GM18951 (cell line): ENCODE measurements around the gene VAT1.

ENCODE experiments used
- POLR2A ChIP-seq: IDR thresholded peaks from 4 replicates; pipeline ENCODE4 v1.6.1; 2011; ENCODE audit warnings: mild to moderate bottlenecking; ENCODE audit not compliant: insufficient read length, insufficient read depth; ENCODE audit errors: extremely low read depth
- in situ Hi-C: fragments of 300-500 bp; cut with MboI; formaldehyde crosslinking; loops from one replicate; pipeline ENCODE4 v1.12.0; 2022; ENCODE audit warnings: low sequenced_read_pairs, mixed read lengths, inconsistent platforms; ENCODE audit not compliant: unreplicated experiment

VAT1 gene

DNA sequence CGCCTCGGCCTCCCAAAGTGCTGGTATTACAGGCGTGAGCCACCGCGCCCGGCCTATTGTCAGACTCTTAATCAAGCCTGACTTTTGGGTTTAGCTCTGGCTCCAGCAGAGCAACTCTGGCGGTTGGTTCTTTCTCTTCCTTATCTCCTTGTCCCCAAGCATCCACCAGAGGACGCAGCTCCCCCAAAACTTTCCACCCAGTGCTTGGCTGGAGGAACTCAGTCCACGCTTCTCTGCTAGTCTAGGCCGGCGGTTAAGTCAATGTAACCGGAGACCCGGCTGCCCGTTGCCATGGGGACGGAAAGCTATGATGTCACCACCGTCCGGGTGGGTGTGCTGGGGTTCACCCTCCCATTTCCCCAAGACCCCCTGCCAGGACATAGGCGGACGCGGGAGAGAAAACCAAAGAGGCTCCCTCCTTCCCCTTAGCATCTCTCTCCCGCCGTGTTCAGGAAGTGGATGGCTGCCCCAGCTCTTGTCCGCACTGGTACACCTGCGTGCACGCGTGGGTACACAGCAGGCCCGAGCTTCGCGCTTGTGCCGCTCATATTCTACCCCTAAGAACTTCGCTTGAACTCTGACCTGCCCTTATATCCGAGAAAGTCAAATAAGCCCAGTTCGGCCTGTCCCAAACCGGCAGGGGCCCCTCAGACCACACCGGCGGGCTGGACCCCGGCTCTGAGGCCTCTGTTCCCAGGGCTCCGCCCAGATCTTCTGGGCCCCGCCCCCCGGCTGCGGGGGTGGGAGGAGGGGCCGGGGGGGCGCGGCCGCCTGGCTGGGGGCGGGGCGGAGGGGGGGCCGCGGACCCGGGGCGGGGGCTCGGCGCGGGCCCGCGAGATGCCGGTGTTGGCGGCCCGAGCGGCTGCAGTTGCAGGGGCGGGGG is 2.5 kb upstream of the VAT1 start, which contains the start of gene RND2:
Gene RND2, plus strand, starts transcription at position 825 of the 883 bp plus-strand sequence. CDS start 117 bp downstream, outside the sequence.
- in situ Hi-C loops, result loop anchor here (25.0 kb wide), 1 partner anchor 288 kb away; no protein-coding TSS in a partner anchor
- no peak for TF ChIP-seq POLR2A

DNA sequence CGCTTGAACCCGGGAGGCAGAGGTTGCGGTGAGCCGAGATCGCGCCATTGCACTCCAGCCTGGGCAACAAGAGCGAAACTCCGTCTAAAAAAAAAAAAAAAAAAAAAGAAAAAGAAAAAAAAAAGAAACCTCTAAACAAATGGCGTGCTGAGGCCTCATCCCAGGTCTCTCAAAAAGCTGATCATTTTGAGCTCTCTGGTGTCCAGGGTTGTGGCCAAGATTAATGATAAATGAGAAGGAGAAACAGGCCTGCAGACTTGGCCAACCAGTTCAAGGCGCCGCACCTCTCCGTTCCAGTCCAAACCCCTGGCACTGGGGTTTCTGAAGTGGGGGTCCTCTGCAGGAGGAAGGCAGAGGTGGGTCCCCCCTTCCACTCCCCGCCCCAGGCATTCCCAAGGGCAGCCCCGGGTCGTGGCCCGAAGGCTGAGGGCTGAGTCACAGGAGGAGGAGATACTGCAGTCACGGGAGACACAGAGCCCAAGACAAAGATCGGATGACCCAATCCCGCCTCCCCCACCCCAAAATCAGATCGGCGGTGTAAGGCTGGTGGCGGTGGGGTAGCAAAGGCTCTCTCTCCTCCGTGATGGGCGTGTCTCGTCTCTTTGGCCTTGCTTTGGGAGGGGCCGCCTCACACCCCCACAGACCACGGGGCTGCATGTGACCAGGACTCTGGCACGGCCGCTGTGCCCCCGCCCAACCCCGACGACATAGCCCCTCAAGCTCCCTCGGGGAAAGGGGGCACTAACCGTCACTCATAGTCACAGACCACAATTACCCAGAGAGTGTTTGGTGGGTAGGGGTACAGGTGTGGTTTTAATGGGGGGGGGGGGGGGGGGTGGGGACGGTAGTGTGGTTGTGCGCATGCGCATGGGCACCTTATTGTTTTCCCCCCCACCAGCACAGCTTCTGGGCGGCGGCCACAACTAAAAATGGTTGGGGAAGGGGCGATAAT is 1.1 kb downstream of the VAT1 start:
- in situ Hi-C loops, result no loop called here

DNA sequence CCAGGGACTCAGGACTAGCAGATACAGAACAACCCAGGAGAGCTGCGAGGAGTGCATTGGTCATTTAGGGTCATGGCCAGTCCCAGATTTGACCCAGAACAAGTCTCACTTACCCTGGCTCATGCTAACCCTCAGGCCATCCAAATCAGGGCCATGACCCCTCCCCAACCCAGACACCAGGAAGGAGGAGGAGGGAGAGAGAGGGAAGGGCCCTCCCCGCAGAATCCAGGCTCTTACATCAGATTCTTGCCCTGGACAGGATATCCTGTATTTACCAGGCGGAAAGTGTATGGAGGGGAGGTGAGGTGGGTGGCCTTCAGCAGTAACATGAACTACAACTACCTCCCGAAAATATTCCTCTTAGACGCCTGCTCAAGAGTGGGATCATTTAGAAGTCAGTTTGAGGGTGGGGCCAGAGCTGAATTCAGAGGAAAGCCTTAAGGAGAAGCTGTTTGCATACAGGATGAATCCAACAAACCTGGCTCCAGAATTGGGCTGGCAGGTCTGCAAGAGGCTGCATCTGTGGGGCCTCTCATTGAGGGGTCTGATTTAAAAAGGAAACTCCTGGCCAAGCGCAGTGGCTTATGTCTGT is 2.1 kb downstream of the VAT1 start:
- no peak for TF ChIP-seq POLR2A
- in situ Hi-C loops, result no loop called here

More for the DNA sequence above, 1.1 kb downstream of the VAT1 start:
- no peak for TF ChIP-seq POLR2A

DNA sequence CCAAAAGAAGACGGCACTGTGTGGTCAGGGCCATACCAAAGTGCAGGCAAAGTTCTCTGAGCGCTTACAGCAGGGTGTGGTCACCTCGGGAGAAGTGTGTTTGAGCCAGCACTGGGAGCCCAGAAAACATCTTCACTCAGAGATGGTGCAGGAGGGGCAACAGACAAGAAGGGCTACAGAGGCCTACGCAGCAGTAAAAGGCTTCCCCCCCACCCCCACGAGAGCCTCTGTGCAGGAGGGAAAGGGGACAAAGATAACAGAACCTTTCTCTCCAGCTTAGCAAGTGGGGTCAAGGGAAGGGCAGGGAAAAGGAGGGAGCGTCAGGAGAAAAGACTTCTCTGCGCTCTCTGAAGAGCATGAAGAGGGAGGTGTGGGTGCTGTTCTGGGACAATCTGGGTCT is 2.8 kb downstream of the VAT1 start:
- TF ChIP-seq POLR2A, result no peak
- in situ Hi-C loops, result no loop called here

- in situ Hi-C loops, result no loop called here
- no peak for TF ChIP-seq POLR2A
Measured at GRCh38 chr17:43018932-43019331, 3.3 kb downstream of the VAT1 start.

DNA sequence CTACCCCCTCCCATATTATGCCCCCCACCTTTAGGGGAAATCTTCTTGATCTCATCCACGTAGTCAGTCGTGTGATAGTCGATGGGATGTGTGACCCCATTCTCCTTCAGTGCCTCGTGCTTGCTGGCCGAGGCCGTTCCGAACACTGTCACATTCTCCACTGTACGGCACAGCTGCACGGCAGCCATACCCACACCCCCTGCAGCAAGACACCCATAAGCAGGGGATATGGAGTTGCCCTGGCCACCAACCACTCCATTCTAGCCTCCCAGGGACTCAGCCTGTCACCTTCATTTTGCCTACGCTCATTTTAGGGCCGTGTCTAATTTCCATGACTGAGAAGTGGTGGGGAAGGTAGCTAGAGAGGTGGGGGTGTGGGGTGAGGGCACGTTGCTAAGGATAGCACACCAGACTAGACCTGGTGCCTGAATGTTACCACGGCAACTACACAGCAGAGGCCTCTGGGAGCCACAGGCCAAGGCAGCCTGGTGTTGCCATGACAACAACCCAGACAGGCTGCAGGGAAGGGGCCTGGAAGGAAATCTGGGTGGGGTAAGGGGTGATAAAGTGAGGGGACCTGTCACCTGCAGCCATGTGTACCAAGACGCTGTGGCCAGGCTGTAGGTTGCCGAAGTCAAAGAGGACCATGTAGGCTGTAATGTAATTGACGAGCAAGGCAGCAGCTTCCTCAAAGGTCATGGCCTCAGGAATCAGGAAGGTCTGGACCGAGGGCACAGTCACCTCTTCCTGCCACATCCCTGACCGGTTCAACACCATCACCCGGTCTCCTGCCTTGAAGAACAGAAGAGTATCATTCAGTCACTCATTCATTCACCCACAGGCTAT is 4.0 kb downstream of the VAT1 start:
- in situ Hi-C loops, result no loop called here
- no peak for TF ChIP-seq POLR2A

DNA sequence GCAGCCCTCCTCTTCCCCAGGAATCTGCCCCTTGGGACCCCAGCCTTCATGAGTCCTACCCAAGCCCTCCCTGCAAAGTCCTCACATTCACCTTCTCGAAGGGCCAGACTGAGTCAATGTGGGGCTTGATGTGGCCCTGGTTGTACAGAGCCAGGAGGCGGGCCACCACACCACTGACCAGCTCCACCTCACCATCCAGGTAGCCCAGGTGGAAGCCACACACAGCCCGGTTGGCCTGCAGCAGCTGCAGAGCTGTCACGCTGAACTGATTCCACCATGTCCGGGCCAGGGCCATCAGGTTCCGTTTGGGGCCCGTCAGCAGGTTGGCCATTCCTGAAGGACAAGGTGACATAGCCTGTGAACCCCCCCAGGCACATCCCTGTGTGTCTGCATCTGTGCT is 6.0 kb downstream of the VAT1 start:
- in situ Hi-C loops, result no loop called here

DNA sequence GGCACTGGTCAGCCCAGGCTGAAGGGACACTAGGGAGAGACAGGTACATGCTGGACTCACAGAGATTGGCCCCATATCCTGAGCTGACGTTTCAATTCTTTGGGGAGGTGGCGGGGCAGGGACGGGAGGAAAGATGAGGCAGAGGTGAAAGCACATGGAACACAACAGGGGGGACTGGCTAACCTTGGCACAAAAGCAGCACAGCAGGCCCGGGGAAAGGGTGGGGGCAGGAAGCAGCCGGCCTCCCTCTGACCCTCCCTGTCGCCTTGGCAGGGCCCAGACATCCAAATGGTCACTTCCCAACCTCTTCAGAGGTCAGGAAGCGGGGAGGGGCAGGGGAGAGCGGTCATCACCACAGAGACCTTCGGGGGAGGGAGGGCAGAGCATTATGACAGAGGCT is 6.6 kb downstream of the VAT1 start:
- in situ Hi-C loops, result no loop called here

More for the DNA sequence above, 6.0 kb downstream of the VAT1 start:
- no peak for TF ChIP-seq POLR2A

GRCh38 chr17:43014649-43015542 is 7.3 kb downstream of the VAT1 start:
- in situ Hi-C loops, result no loop called here
- TF ChIP-seq POLR2A, result no peak

More for the DNA sequence above, 6.6 kb downstream of the VAT1 start:
- TF ChIP-seq POLR2A, result no peak

DNA sequence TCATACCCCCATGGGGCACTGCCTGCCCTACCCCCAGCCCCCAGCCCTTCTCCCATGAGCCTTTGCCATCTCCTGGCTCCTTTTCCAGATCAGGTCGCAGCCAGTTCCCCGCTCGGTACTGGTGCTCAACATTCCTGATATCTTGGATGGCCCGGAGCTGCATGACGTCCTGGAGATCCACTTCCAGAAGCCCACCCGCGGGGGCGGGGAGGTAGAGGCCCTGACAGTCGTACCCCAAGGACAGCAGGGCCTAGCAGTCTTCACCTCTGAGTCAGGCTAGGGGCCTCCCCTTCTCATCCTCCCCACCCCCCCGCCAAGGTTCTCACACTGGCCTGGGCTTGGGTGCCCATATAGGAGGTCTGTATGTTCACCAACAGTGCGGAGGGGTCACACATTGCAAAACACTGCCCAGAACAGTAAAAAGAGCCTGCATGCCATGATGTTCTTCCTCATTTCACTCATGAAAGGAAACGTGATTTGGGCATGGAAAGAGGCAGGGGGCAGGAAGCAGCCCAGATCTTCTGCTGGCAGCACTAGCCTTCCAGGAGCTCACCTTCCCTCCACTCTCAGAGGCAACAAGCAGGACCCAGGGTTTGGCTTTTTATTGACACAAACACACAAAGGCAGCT is 8.1 kb downstream of the VAT1 start:
- no peak for TF ChIP-seq POLR2A
- in situ Hi-C loops, result no loop called here

- in situ Hi-C loops, result no loop called here
- no peak for TF ChIP-seq POLR2A
Measured at GRCh38 chr17:43013296-43013695, 8.9 kb downstream of the VAT1 start.
